GM12878 (cell line): ENCODE data around the gene OR1F1. TPM values are rescaled to one million over a fixed set of nuclear protein-coding genes. Genes with fewer than 3 reads are reported as not detected.

ENCODE experiments used
- ATAC-seq: fragments of 200-7000 bp; cut with Tn5 transposase; 3 replicates; pipeline ENCODE4 v1.9.1; 2020; ENCODE audit warnings: mild to moderate bottlenecking, moderate library complexity
- BruUV-seq: library from RNA; stranded (reverse); fragments of 400-500 nt; replicated peaks from 2 replicates; lab custom pipeline; 2021; lab: Mats Ljungman, UMichigan
- CTCF ChIA-PET: fragments of 300-600 bp; sonication (Branson Sonifier 250); formaldehyde crosslinking; extraction: SDS; loops from one replicate; lab custom pipeline; 2021; ENCODE audit warnings: inconsistent platforms; lab: Yijun Ruan, JAX
- POLR2A ChIA-PET: fragments of 350-600 bp; formaldehyde crosslinking; extraction: SDS; loops from one replicate; lab custom pipeline; 2021; ENCODE audit warnings: inconsistent platforms; lab: Charles Lee
- RAD21 ChIA-PET: fragments of 300-600 bp; sonication (Branson Sonifier 250); formaldehyde crosslinking; loops from one replicate; lab custom pipeline; 2023; ENCODE audit warnings: antibody characterized with exemption; ENCODE audit not compliant: unreplicated experiment; lab: Charles Lee
- SMC1A ChIA-PET: fragments of 300-600 bp; sonication (Branson Sonifier 250); formaldehyde crosslinking; loops from one replicate; lab custom pipeline; 2023; ENCODE audit not compliant: unreplicated experiment, uncharacterized antibody; lab: Charles Lee
- DNase-seq: peaks from one replicate; pipeline ENCODE4 v3.0.0-alpha.2; 2011; ENCODE audit warnings: low read depth, low spot score
- FAIRE-seq: peaks from 3 replicates; lab custom pipeline; 2011; peaks lifted over from hg19 to GRCh38; lab: Jason Lieb, UNC
- H2AFZ ChIP-seq: 2 replicates; pipeline ENCODE4 v1.6.0; 2011; ENCODE audit warnings: low read depth, low read length, control low read depth; ENCODE audit not compliant: control insufficient read depth
- H3K27ac ChIP-seq: 2 replicates; pipeline ENCODE4 v1.5.1; 2011; ENCODE audit warnings: control low read depth; ENCODE audit not compliant: control insufficient read depth, insufficient read depth
- H3K27me3 ChIP-seq, 2 experiments: replicated peaks in 1 of 2; 2 replicates each; pipeline versions ENCODE4 v1.6.0 to v1.6.1; 2011; ENCODE audit warnings: low read length in 1 of 2; ENCODE audit not compliant: control insufficient read depth in 2 of 2, insufficient read depth in 2 of 2
- H3K36me3 ChIP-seq, 2 experiments: 2 replicates each; pipeline ENCODE4 v1.5.1; 2011; ENCODE audit warnings: low read length in 1 of 2; ENCODE audit not compliant: control insufficient read depth in 2 of 2, insufficient read depth in 2 of 2
- H3K4me1 ChIP-seq: 2 replicates; pipeline ENCODE4 v1.6.1; 2011; ENCODE audit warnings: mild to moderate bottlenecking, low read length, moderate library complexity, mixed read lengths; ENCODE audit not compliant: control insufficient read depth, insufficient read depth
- H3K4me2 ChIP-seq: 2 replicates; pipeline ENCODE4 v1.6.0; 2011; ENCODE audit warnings: control low read depth; ENCODE audit not compliant: control insufficient read depth, insufficient read depth
- H3K4me3 ChIP-seq: fragments of 200-600 bp; sonication (generic); 2 replicates; pipeline ENCODE4 v1.5.1; 2016
- H3K79me2 ChIP-seq: 2 replicates; pipeline ENCODE4 v1.6.0; 2011; ENCODE audit warnings: low read length; ENCODE audit not compliant: control insufficient read depth, insufficient read depth
- H3K9ac ChIP-seq: 2 replicates; pipeline ENCODE4 v1.8.0; 2011; ENCODE audit warnings: low read length, control low read depth, mixed read lengths; ENCODE audit not compliant: control insufficient read depth, insufficient read depth
- H3K9me3 ChIP-seq: replicated peaks from 3 replicates; pipeline ENCODE4 v1.5.1; 2011; ENCODE audit warnings: mild to moderate bottlenecking, low read length; ENCODE audit not compliant: control insufficient read depth, insufficient read depth
- H4K20me1 ChIP-seq: 2 replicates; pipeline ENCODE4 v1.6.0; 2011; ENCODE audit not compliant: control insufficient read depth, insufficient read depth
- CEBPB ChIP-seq, 2 experiments: fragments of 150-350 bp in 1 of 2; IDR thresholded peaks; 2 replicates each; pipeline ENCODE4 v1.6.1; 2012 to 2014; ENCODE audit warnings: low read depth in 2 of 2, low read length in 2 of 2, borderline replicate concordance in 1 of 2, inconsistent platforms in 1 of 2
- DPF2 ChIP-seq: fragments of 450-650 bp; IDR thresholded peaks from 2 replicates; pipeline ENCODE4 v1.6.1; 2017; ENCODE audit warnings: mild to moderate bottlenecking
- HDGF ChIP-seq: fragments of 450-650 bp; IDR thresholded peaks from 2 replicates; pipeline ENCODE4 v1.6.1; 2016; ENCODE audit warnings: antibody characterized with exemption
- IKZF2 ChIP-seq, 2 experiments: fragments of 450-650 bp; IDR thresholded peaks; 2 replicates each; pipeline ENCODE4 v1.6.1; 2017; ENCODE audit warnings: mild to moderate bottlenecking in 2 of 2, moderate library complexity in 2 of 2
- MEF2B ChIP-seq: fragments of 450-650 bp; IDR thresholded peaks from 2 replicates; pipeline ENCODE4 v1.6.1; 2018; ENCODE audit warnings: mild to moderate bottlenecking, moderate library complexity; ENCODE audit not compliant: partially characterized antibody, poor library complexity, severe bottlenecking
- MXI1 ChIP-seq: fragments of 150-350 bp; IDR thresholded peaks from 2 replicates; pipeline ENCODE4 v1.6.1; 2011; ENCODE audit warnings: low read depth, mild to moderate bottlenecking, inconsistent platforms, low read length, improper control_type of control experiment
- NFIC ChIP-seq: IDR thresholded peaks from 2 replicates; pipeline ENCODE4 v1.6.1; 2012; ENCODE audit warnings: low read depth, mild to moderate bottlenecking, inconsistent platforms, low read length, moderate library complexity
- NR2C1 ChIP-seq: fragments of 450-650 bp; IDR thresholded peaks from 2 replicates; pipeline ENCODE4 v1.6.1; 2017; ENCODE audit warnings: antibody characterized with exemption, mild to moderate bottlenecking, moderate library complexity
- PAX5 ChIP-seq: IDR thresholded peaks from 2 replicates; pipeline ENCODE4 v1.6.1; 2011; ENCODE audit warnings: low read depth, low read length, borderline replicate concordance
- POLR2A ChIP-seq: IDR thresholded peaks from 2 replicates; pipeline ENCODE4 v1.6.1; 2011; ENCODE audit warnings: low read depth, mild to moderate bottlenecking, low read length
- RB1 ChIP-seq: fragments of 450-650 bp; formaldehyde crosslinking; IDR thresholded peaks from 2 replicates; pipeline ENCODE4 v1.6.1; 2017; ENCODE audit warnings: mild to moderate bottlenecking, borderline replicate concordance
- SMARCA5 ChIP-seq: fragments of 450-650 bp; IDR thresholded peaks from 2 replicates; pipeline ENCODE4 v1.6.1; 2017; ENCODE audit warnings: mild to moderate bottlenecking
- STAT1 ChIP-seq: fragments of 450-650 bp; conservative IDR thresholded peaks from 2 replicates; pipeline ENCODE4 v1.6.1; 2014; ENCODE audit warnings: antibody characterized with exemption, mild to moderate bottlenecking
- TAF1 ChIP-seq: IDR thresholded peaks from 2 replicates; pipeline ENCODE4 v1.6.1; 2011; ENCODE audit warnings: mild to moderate bottlenecking, low read depth, low read length, borderline replicate concordance
- TCF12 ChIP-seq: IDR thresholded peaks from 2 replicates; pipeline ENCODE4 v1.6.1; 2011; ENCODE audit warnings: low read depth, mild to moderate bottlenecking, low read length
- USF1 ChIP-seq: IDR thresholded peaks from 2 replicates; pipeline ENCODE4 v1.6.1; 2011; ENCODE audit warnings: borderline replicate concordance, low read depth, mild to moderate bottlenecking, moderate library complexity, mixed read lengths, low read length; ENCODE audit not compliant: insufficient read depth; ENCODE audit errors: extremely low read length
- YY1 ChIP-seq: IDR thresholded peaks from 2 replicates; pipeline ENCODE4 v1.6.1; 2011; ENCODE audit warnings: low read depth, mild to moderate bottlenecking, low read length
- ZNF592 ChIP-seq: fragments of 450-650 bp; IDR thresholded peaks from 2 replicates; pipeline ENCODE4 v1.6.1; 2017; ENCODE audit warnings: mild to moderate bottlenecking, moderate library complexity
- ZZZ3 ChIP-seq: IDR thresholded peaks from 2 replicates; pipeline ENCODE4 v1.6.1; 2011; ENCODE audit warnings: low read depth; ENCODE audit not compliant: control insufficient read depth, insufficient read length
- WGBS: methylation state at CpG from one replicate; pipeline ENCODE4 v1.1.6; 2016; ENCODE audit warnings: low lambda C conversion rate; ENCODE audit not compliant: insufficient replicate concordance, insufficient coverage; ENCODE audit errors: missing lambda C conversion rate; 5-methylcytosine and 5-hydroxymethylcytosine counted together
- in situ Hi-C: fragments of 300-500 bp; cut with MboI; formaldehyde crosslinking; loops from 9 replicates; pipeline ENCODE4 v1.14.3; 2018; ENCODE audit warnings: mixed read lengths
- intact Hi-C: fragments of 100-400 bp; cut with micrococcal nuclease; formaldehyde crosslinking; loops from one replicate; pipeline ENCODE4 v1.14.2; 2022; ENCODE audit not compliant: unreplicated experiment
- polyA plus RNA-seq, 11 experiments: library from polyadenylated mRNA; depleted of rRNA in 4 of 11; unstranded in 6 of 11; stranded (reverse) in 5 of 11; fragments of >200 nt; fragmentation: Nextera tagmentation in 4 of 11; fragmentation: Illumina TruSeq in 1 of 11; extraction: Ambion mirVana in 4 of 11; extraction: Trizol in 1 of 11; gene quantifications; 1 replicate in 1 of 11; 2 replicates in 10 of 11; pipeline versions ENCODE4 v1.2.1 to v1.2.3, GENCODE V29; 2011 to 2016; ENCODE audit warnings: inconsistent platforms in 2 of 11, missing spikeins in 2 of 11, low read depth in 1 of 11
- total RNA-seq, 4 experiments: library from RNA; depleted of rRNA in 3 of 4; stranded (reverse); fragments of >200 nt in 3 of 4; fragmentation: Illumina TruSeq in 1 of 4; extraction: Trizol in 1 of 4; gene quantifications; 2 replicates each; pipeline versions ENCODE4 v1.2.1 to v1.2.3, GENCODE V29; 2013 to 2021

Gene OR1F1
- total and polyA plus RNA-seq, 10 of the 15 experiments (the other 5 are each of a cell fraction or from before 2014, with no cell fraction given) = 0.10 to 0.14 (median 0.12) TPM; not detected in 7

GRCh38 chr16:3149630-3150345 is 38.2 kb upstream of the OR1F1 start:
- no peaks in the 10 kb centered on the region for H3K79me2 ChIP-seq
- ChIA-PET RAD21 (interaction anchor here (1.0 to 2.4 kb wide), 8 partner anchors 10 to 90 kb away, joined by 4 to 11 read pairs (median 8); partner anchors contain the start of gene ZNF213), POLR2A (interaction anchor here (0.8 to 2.3 kb wide), 7 partner anchors 15 to 127 kb away, joined by 3 to 13 read pairs (median 4); partner anchors contain the start of genes IL32 and ZNF213)
- TF ChIP-seq HDGF = 0 out of 2 replicates have a peak, but pooled peaks have one; percentile 44
- 0 out of 2 replicates have a peak, but pooled peaks have one; percentile 13 for TF ChIP-seq MXI1
- TF ChIP-seq NFIC = no peak
- 0 out of 2 replicates have a peak, but pooled peaks have one; percentile 25 for TF ChIP-seq STAT1
- no peak for TF ChIP-seq USF1
- peak; percentile 4; the same call in 1 of the 2 replicates for TF ChIP-seq TAF1
- no peak for TF ChIP-seq ZNF592
- no peak for TF ChIP-seq IKZF2 (IDR thresholded peaks at IDR 0.05)
- TF ChIP-seq TCF12 = no peak
- no peak for TF ChIP-seq RB1
- no peak for TF ChIP-seq ZZZ3
- peak; percentile 54; the same call in 1 of the 2 replicates for TF ChIP-seq SMARCA5
- TF ChIP-seq PAX5 = no peak
- TF ChIP-seq YY1 = peak; percentile 88
- no peak for TF ChIP-seq MEF2B
- no peak for TF ChIP-seq NR2C1
- TF ChIP-seq DPF2 = no peak
- 0 out of 2 replicates have a peak, but pooled peaks have one; percentile 47 for TF ChIP-seq POLR2A
- TF ChIP-seq CEBPB (IDR thresholded peaks at IDR 0.05; ENCODE audit: borderline replicate concordance in 1 of 2, low read depth in 2 of 2, low read length in 2 of 2) = no peak

More at GRCh38 chr16:3149630-3150345, 38.2 kb upstream of the OR1F1 start:
- FAIRE-seq (no peak), ATAC-seq (peak; percentile 61), DNase-seq (no peak)
- in situ Hi-C loops (no loop called here), intact Hi-C loops (loop anchor here (1.0 to 10.0 kb wide), 3 partner anchors 9 to 115 kb away; no protein-coding TSS in a partner anchor)
- BruUV-seq = no TSS peak
- Histone ChIP-seq H3K4me3 (peak overlapping the region; percentile 94), H4K20me1 (no peaks in the 10 kb centered on the region), H3K36me3 (no peaks in the 10 kb centered on the region), H2AFZ (peak overlapping the region; percentile 92), H3K4me1 (peaks cover 3% of the 10 kb centered on the region; the same call in 1 of the 2 replicates), H3K9me3 (no peaks in the 10 kb centered on the region; the same call in 2 of the 3 replicates), H3K27me3 (no peaks in the 10 kb centered on the region), H3K4me2 (peak overlapping the region; percentile 100), H3K27ac (peak overlapping the region; percentile 70), H3K9ac (peak overlapping the region; percentile 79)
- CTCF ChIA-PET = interaction anchor here (0.7 to 3.5 kb wide), 18 partner anchors 13 to 126 kb away, joined by 3 to 24 read pairs (median 4); partner anchors contain the start of genes HCFC1R1, THOC6 and ZNF213
- SMC1A ChIA-PET = interaction anchor here (0.9 to 2.0 kb wide), 7 partner anchors 9 to 32 kb away, joined by 3 to 12 read pairs (median 4); partner anchors contain the start of gene ZNF213
- 3% methylated on average over 37 of the region's 41 CpGs for WGBS
